GM21619 (cell line): Measurements from ENCODE around the gene FAM168B.

ENCODE experiments used
- ATAC-seq: cut with Tn5 transposase; IDR thresholded peaks from one replicate; pipeline ENCODE4 v1.9.1; 2021; ENCODE audit not compliant: unreplicated experiment

FAM168B gene

GRCh38 chr2:131056204-131056931 lies 36.9 kb downstream of the FAM168B start:
- ATAC-seq, result no peak

GRCh38 chr2:131055169-131056065 lies 37.8 kb downstream of the FAM168B start:
- ATAC-seq, result no peak

DNA sequence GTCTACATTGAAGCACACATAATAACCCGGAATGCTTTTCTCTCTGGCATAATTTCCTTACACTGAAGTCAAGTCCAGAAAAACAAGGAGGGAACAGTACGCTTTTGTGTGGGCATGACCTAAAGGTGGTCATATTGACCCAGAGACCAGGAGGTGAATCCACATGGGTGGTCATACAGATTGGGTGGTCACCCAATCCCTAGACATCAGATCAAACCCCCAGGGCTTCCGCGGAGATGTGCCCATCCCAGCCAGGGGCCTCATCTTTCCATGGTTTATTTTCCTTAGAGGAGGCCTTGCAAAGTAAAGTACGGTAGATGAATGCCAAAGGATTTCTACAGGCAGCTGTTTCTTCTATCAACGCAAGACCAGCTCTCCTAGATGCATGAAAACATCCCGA lies 38.8 kb downstream of the FAM168B start:
- ATAC-seq, result no peak

GRCh38 chr2:131052741-131053263 lies 40.5 kb downstream of the FAM168B start:
- ATAC-seq, result no peak

- ATAC-seq, result no peak
Measured at GRCh38 chr2:131050896-131051295, 42.4 kb downstream of the FAM168B start.

DNA sequence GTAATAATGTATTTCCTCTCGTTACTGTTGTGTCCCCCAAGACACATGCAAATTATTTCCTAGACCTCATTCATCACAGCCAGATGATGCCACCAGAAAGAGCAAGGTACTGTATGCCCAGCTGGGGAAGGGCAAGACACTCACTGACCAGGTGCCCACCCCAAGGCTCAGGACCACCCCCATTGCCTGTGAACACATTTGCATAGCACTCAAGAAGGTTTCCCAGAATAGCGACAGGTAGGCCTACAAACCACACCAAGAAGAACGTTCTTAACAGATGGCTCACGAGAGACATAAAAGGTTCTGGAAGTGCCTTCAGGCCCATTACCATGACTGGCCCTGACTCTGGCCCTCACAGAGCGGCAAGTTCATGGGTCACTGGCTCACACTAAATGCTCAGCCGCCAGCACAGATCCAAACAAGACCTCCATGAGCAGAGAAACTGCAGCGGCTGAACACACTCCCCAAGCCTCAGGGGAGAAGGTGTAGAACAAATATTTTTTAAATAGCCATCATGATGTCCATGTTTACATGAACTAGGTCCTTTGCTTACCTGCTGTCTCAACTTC lies 44.0 kb downstream of the FAM168B start:
- no peak for ATAC-seq

- no peak for ATAC-seq
Measured at GRCh38 chr2:131048641-131049040, 44.6 kb downstream of the FAM168B start.

GRCh38 chr2:131047920-131048560 lies 45.2 kb downstream of the FAM168B start:
- ATAC-seq, result no peak

GRCh38 chr2:131046918-131047652 lies 46.2 kb downstream of the FAM168B start:
- ATAC-seq, result no peak

DNA sequence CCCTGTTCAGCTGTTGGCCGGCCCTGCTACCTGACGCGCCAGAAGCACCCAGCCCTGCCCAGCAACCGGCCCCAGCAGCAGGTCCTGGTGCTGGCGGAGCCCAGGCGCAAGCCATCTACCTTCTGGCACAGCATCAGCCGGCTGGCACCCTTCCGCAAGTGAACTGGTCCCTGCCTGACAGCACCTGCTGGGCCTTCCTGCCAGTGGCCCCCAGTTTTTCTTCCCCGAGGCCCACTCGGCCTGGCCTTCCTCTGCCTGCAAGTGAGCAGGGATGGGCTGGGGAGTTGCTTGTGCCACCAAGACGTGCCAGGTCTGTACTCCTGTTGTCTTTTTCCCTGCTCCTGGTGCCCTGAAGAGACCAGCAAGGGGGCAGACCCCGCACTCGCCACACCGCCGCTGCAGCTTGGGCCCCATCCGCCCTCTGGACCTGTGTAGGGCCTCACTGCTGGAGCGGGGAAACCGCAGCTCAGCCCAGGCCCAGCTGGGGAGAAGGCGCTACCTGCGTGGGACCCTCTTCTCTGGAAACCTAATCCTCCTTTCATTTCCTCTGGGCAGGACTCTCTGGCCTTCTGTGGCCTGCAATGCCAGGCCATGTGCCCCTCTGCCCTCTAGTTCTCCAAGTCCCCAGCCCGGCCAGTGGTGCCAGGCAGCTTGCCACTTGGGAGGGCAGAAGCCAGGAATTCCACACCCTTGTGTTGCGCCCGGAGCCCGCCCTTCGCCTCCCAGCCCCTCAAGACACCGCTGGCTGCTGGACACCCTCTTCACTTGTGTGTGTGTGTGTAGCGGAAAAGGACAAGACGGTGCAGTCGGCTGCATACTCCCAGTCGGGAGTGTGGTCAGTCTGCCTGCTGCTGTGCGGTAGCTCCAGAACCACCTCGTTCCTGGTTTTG lies 47.0 kb downstream of the FAM168B start:
- no peak for ATAC-seq

- no peak for ATAC-seq
Measured at GRCh38 chr2:131045286-131046027, 47.8 kb downstream of the FAM168B start.

- no peak for ATAC-seq
Measured at GRCh38 chr2:131044757-131045150, 48.5 kb downstream of the FAM168B start.

- ATAC-seq, result no peak
Measured at GRCh38 chr2:131044075-131044756, 49.0 kb downstream of the FAM168B start.

- ATAC-seq, result no peak
Measured at GRCh38 chr2:131043199-131044074, 49.8 kb downstream of the FAM168B start.

- no peak for ATAC-seq
Measured at GRCh38 chr2:131042148-131042775, 51.0 kb downstream of the FAM168B start.

DNA sequence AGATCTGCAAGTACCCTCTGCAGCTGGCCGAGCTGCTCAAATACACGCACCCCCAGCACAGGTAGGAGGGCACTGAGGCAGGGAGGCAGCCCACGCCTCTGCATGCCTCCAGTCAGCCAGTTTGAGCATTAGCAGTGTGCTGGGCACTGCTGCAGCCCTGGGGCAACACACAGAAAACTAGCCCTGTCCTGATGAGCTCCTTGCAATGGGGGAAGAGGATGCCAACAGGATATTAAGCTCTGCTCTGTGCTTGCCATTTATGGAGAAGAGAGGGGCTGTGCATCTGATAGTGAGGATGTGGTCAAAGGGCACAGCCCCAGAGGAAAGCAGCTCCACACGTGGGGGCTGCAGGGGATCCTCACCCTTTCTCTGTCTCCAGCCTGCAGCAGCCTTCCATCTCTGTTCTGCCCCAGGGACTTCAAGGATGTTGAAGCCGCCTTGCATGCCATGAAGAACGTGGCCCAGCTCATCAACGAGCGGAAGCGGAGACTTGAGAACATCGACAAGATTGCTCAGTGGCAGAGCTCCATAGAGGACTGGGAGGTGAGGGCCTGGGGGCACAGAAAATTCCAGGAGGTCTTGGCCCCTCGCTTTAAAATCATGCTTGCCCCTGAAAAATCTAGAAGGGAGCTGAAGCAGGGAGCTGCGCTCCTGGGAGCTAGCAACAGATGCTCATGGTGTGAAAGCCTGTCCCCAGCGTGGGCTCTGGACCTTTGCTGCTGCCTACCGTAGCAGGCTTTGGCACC lies 51.7 kb downstream of the FAM168B start:
- no peak for ATAC-seq
